ENCODE measurements around the gene PIEZO1. TPM values are rescaled to one million over a fixed set of nuclear protein-coding genes. Genes with fewer than 3 reads are reported as not detected.

PIEZO1 gene
- total and polyA plus RNA-seq, 2 experiments from 2014 or later: 30.4 to 70.1 TPM

GRCh38 chr16:88810912-88811768 lies 26.1 kb upstream of the PIEZO1 start:
- no peak overlapping the region for H2AFZ ChIP-seq
- peak; percentile 62 for DNase-seq (ENCODE audit: low spot score)
- peak overlapping the region; percentile 69; the same call in 1 of the 2 replicates for H3K27ac ChIP-seq (ENCODE audit: low read depth)

More at GRCh38 chr16:88810912-88811768, 26.1 kb upstream of the PIEZO1 start:
- no peaks in the 10 kb centered on the region for H3K9me2 ChIP-seq (ENCODE audit: insufficient read depth)
- ATAC-seq: peak; percentile 21
- H3K4me1 ChIP-seq (ENCODE audit: insufficient read depth): no peaks in the 10 kb centered on the region; the same call in 1 of the 2 replicates
- peaks cover 11% of the 10 kb centered on the region; the same call in 2 of the 3 replicates for H3K4me1 Mint-ChIP-seq
- H3K4me3 ChIP-seq: peak overlapping the region; percentile 93
- H3K9me3 Mint-ChIP-seq: peaks cover 4% of the 10 kb centered on the region; the same call in 1 of the 3 replicates
- peak overlapping the region; percentile 88 for H3K4me3 Mint-ChIP-seq
- H3K4me2 ChIP-seq: peak overlapping the region; percentile 99
- no peaks in the 10 kb centered on the region; the same call in none of the 2 replicates for H4K20me1 ChIP-seq (replicated peaks; ENCODE audit: insufficient read depth)
- H3F3A ChIP-seq (replicated peaks; ENCODE audit: low read depth): peaks cover 45% of the 10 kb centered on the region
- peaks cover 48% of the 10 kb centered on the region for H3K36me3 Mint-ChIP-seq (ENCODE audit: low read depth)
- peaks cover 17% of the 10 kb centered on the region for H3K36me3 ChIP-seq (ENCODE audit: insufficient read depth)
- H3K27me3 Mint-ChIP-seq (ENCODE audit: insufficient read depth, low read depth, poor library complexity): peaks cover 48% of the 10 kb centered on the region
- peaks cover 13% of the 10 kb centered on the region for H3K79me2 ChIP-seq (replicated peaks; ENCODE audit: insufficient read depth)
- H3K27me3 ChIP-seq (ENCODE audit: insufficient read depth): no peaks in the 10 kb centered on the region
- peak overlapping the region; percentile 92 for H3K27ac Mint-ChIP-seq
- TF ChIP-seq ZNF331 (CRISPR knock-in tag; IDR thresholded peaks at IDR 0.05; ENCODE audit: low read depth): no peak
- no peak for TF ChIP-seq ETS1 (IDR thresholded peaks at IDR 0.05)
- TF ChIP-seq CTCF (conservative IDR thresholded peaks at IDR 0.05; ENCODE audit: low read depth in 2 of 2): no peak
- no peak for TF ChIP-seq STAT1 (IDR thresholded peaks at IDR 0.05; ENCODE audit: unreplicated experiment)
- TF ChIP-seq EZH2phosphoT487 (IDR thresholded peaks at IDR 0.05; ENCODE audit: unreplicated experiment): no peak
- TF ChIP-seq ZNF114 (CRISPR knock-in tag; IDR thresholded peaks at IDR 0.05): no peak
- TF ChIP-seq REST (IDR thresholded peaks at IDR 0.05; ENCODE audit: unreplicated experiment): no peak
- TF ChIP-seq ZNF462 (CRISPR knock-in tag; IDR thresholded peaks at IDR 0.05): no peak
- TF ChIP-seq EZH2 (IDR thresholded peaks at IDR 0.05; ENCODE audit: low read depth, unreplicated experiment): no peak
- TF ChIP-seq NANOG (IDR thresholded peaks at IDR 0.05; ENCODE audit: borderline replicate concordance): no peak
- TF ChIP-seq POLR2AphosphoS5 (IDR thresholded peaks at IDR 0.05; ENCODE audit: low read depth): no peak
- no peak for TF ChIP-seq CREB1 (CRISPR knock-in tag; IDR thresholded peaks at IDR 0.05; ENCODE audit: low read depth)
- no peak for TF ChIP-seq JUNB (IDR thresholded peaks at IDR 0.05; ENCODE audit: unreplicated experiment)

Measured in GM23338 (cell line).